Panc1 (cell line): ENCODE results near the gene ZFAND6. TPM values are rescaled to one million over a fixed set of nuclear protein-coding genes. Genes with fewer than 3 reads are reported as not detected.

ENCODE experiments used
- ATAC-seq: fragments of 200-7000 bp; cut with Tn5 transposase; 2 replicates; pipeline ENCODE4 v1.9.1; 2020; ENCODE audit warnings: mild to moderate bottlenecking, moderate library complexity
- BruUV-seq: library from RNA; stranded (reverse); fragments of 400-500 nt; replicated peaks from 2 replicates; lab custom pipeline; 2021; lab: Mats Ljungman, UMichigan
- CTCF ChIA-PET: fragments of 300-600 bp; sonication (Branson Sonifier 250); formaldehyde crosslinking; loops from one replicate; lab custom pipeline; 2022; ENCODE audit warnings: antibody characterized with exemption; lab: Charles Lee
- POLR2A ChIA-PET: fragments of 300-600 bp; sonication (Branson Sonifier 250); formaldehyde crosslinking; loops from one replicate; lab custom pipeline; 2022; ENCODE audit warnings: antibody characterized with exemption; lab: Charles Lee
- DNase-seq: peaks from one replicate; pipeline ENCODE4 v3.0.0-alpha.2; 2010; ENCODE audit warnings: low read depth, low spot score
- H3K27ac ChIP-seq: 2 replicates; pipeline ENCODE4 v1.5.1; 2011; ENCODE audit warnings: mild to moderate bottlenecking, low read length, inconsistent platforms
- H3K27me3 ChIP-seq: fragments of 200-500 bp; sonication (Bioruptor generic); 2 replicates; pipeline ENCODE4 v1.6.0; 2014; ENCODE audit warnings: low read length, inconsistent platforms; ENCODE audit not compliant: control insufficient read depth, insufficient read depth
- H3K36me3 ChIP-seq: fragments of 200-500 bp; sonication (Bioruptor generic); 2 replicates; pipeline ENCODE4 v1.5.1; 2014; ENCODE audit warnings: inconsistent platforms, mild to moderate bottlenecking, low read length, moderate library complexity; ENCODE audit not compliant: control insufficient read depth, insufficient read depth
- H3K4me1 ChIP-seq: 2 replicates; pipeline ENCODE4 v1.5.1; 2011; ENCODE audit warnings: inconsistent platforms, mild to moderate bottlenecking, low read length, moderate library complexity; ENCODE audit not compliant: control insufficient read depth, insufficient read depth
- H3K4me3 ChIP-seq, 2 experiments: 2 replicates each; pipeline ENCODE4 v1.5.1; 2011 to 2012; ENCODE audit warnings: low read depth in 2 of 2, low read length in 2 of 2, mild to moderate bottlenecking in 2 of 2, inconsistent platforms in 1 of 2, moderate library complexity in 1 of 2
- H3K9me3 ChIP-seq: fragments of 200-500 bp; sonication (Bioruptor generic); 2 replicates; pipeline ENCODE4 v1.5.1; 2014; ENCODE audit warnings: low read depth, mild to moderate bottlenecking, inconsistent platforms, low read length, moderate library complexity; ENCODE audit not compliant: control insufficient read depth, insufficient read depth
- POLR2AphosphoS5 ChIP-seq: IDR thresholded peaks from 2 replicates; pipeline ENCODE4 v1.6.1; 2012; ENCODE audit warnings: mild to moderate bottlenecking, low read depth, low read length, moderate library complexity
- SIN3A ChIP-seq: IDR thresholded peaks from 2 replicates; pipeline ENCODE4 v1.6.1; 2012; ENCODE audit warnings: low read depth, mild to moderate bottlenecking, low read length, moderate library complexity, borderline replicate concordance; ENCODE audit not compliant: insufficient read depth
- in situ Hi-C: cut with HindIII; loops from 2 replicates; pipeline ENCODE4 v1.10.0; 2016; ENCODE audit warnings: low sequenced_read_pairs, low pct_unique_long_range_greater_than_20kb
- intact Hi-C: fragments of 100-400 bp; cut with micrococcal nuclease; formaldehyde crosslinking; loops from one replicate; pipeline ENCODE4 v1.10.0; 2022; ENCODE audit not compliant: unreplicated experiment
- total RNA-seq: library from RNA; stranded (reverse); gene quantifications from one replicate; pipeline ENCODE4 v1.2.1, GENCODE V29; 2021; ENCODE audit not compliant: unreplicated experiment
- TF ChIP-seq, protein P1 (sequence below), 2 experiments: IDR thresholded peaks; 2 replicates each; pipeline ENCODE4 v1.6.1; 2011 to 2012; ENCODE audit warnings: low read depth in 2 of 2, control low read depth in 1 of 2, low read length in 1 of 2, mild to moderate bottlenecking in 1 of 2, moderate library complexity in 1 of 2; ENCODE audit not compliant: insufficient read depth in 1 of 2
- TF ChIP-seq, protein P2 (sequence below): fragments of 450-650 bp; IDR thresholded peaks from 2 replicates; pipeline ENCODE4 v1.5.1; 2017; ENCODE audit warnings: mild to moderate bottlenecking

ZFAND6 gene
- total RNA-seq, 1 experiment from 2014 or later: 73.0 TPM

GRCh38 chr15:80059786-80060355, 395 bp downstream of the ZFAND6 start:
- H3K9me3 ChIP-seq: no peaks in the 10 kb centered on the region
- peak overlapping the region; percentile 98 for H3K27ac ChIP-seq
- peak; percentile 88 for ATAC-seq
- peak overlapping the region; percentile 77 to 78 for H3K4me3 ChIP-seq
- H3K4me1 ChIP-seq: peaks cover 25% of the 10 kb centered on the region
- DNase-seq: no peak
- no peaks in the 10 kb centered on the region for H3K36me3 ChIP-seq
- peak; percentile 36 for TF ChIP-seq POLR2AphosphoS5
- TF ChIP-seq, protein P1, sequence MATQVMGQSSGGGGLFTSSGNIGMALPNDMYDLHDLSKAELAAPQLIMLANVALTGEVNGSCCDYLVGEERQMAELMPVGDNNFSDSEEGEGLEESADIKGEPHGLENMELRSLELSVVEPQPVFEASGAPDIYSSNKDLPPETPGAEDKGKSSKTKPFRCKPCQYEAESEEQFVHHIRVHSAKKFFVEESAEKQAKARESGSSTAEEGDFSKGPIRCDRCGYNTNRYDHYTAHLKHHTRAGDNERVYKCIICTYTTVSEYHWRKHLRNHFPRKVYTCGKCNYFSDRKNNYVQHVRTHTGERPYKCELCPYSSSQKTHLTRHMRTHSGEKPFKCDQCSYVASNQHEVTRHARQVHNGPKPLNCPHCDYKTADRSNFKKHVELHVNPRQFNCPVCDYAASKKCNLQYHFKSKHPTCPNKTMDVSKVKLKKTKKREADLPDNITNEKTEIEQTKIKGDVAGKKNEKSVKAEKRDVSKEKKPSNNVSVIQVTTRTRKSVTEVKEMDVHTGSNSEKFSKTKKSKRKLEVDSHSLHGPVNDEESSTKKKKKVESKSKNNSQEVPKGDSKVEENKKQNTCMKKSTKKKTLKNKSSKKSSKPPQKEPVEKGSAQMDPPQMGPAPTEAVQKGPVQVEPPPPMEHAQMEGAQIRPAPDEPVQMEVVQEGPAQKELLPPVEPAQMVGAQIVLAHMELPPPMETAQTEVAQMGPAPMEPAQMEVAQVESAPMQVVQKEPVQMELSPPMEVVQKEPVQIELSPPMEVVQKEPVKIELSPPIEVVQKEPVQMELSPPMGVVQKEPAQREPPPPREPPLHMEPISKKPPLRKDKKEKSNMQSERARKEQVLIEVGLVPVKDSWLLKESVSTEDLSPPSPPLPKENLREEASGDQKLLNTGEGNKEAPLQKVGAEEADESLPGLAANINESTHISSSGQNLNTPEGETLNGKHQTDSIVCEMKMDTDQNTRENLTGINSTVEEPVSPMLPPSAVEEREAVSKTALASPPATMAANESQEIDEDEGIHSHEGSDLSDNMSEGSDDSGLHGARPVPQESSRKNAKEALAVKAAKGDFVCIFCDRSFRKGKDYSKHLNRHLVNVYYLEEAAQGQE (IDR thresholded peaks at IDR 0.05; ENCODE audit: insufficient read depth in 1 of 2, low read depth in 2 of 2, low read length in 1 of 2): no peak
- peak; percentile 89; the same call in 1 of the 2 replicates for TF ChIP-seq SIN3A
- CTCF ChIA-PET: interaction anchor here (0.5 kb wide), 1 partner anchor 132 kb away, joined by 3 read pairs; no protein-coding TSS in a partner anchor
- POLR2A ChIA-PET: interaction anchor here (0.6 to 0.8 kb wide), 3 partner anchors 10 to 94 kb away, joined by 3 to 4 read pairs (median 3); no protein-coding TSS in a partner anchor
- in situ Hi-C loops (no loop called here), intact Hi-C loops (loop anchor here (5.0 kb wide), 1 partner anchor 112 kb away; no protein-coding TSS in a partner anchor)
- no peaks in the 10 kb centered on the region for H3K27me3 ChIP-seq
- BruUV-seq: no TSS peak

- DNase-seq: peak; percentile 39
- Histone ChIP-seq H3K4me3 (peak overlapping the region; percentile 65 to 77), H3K36me3 (no peaks in the 10 kb centered on the region), H3K27me3 (no peaks in the 10 kb centered on the region), H3K9me3 (no peaks in the 10 kb centered on the region), H3K4me1 (peaks cover 25% of the 10 kb centered on the region), H3K27ac (peak overlapping the region; percentile 98)
- no peak; the same call in 1 of the 2 replicates for ATAC-seq
- in situ Hi-C loops: no loop called here
- TF ChIP-seq, protein P2, sequence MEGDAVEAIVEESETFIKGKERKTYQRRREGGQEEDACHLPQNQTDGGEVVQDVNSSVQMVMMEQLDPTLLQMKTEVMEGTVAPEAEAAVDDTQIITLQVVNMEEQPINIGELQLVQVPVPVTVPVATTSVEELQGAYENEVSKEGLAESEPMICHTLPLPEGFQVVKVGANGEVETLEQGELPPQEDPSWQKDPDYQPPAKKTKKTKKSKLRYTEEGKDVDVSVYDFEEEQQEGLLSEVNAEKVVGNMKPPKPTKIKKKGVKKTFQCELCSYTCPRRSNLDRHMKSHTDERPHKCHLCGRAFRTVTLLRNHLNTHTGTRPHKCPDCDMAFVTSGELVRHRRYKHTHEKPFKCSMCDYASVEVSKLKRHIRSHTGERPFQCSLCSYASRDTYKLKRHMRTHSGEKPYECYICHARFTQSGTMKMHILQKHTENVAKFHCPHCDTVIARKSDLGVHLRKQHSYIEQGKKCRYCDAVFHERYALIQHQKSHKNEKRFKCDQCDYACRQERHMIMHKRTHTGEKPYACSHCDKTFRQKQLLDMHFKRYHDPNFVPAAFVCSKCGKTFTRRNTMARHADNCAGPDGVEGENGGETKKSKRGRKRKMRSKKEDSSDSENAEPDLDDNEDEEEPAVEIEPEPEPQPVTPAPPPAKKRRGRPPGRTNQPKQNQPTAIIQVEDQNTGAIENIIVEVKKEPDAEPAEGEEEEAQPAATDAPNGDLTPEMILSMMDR: peak; percentile 64
- TF ChIP-seq SIN3A: no peak
- ChIA-PET CTCF (no interaction called here), POLR2A (interaction anchor here (0.7 to 0.8 kb wide), 2 partner anchors 10 to 93 kb away, joined by 3 to 4 read pairs; no protein-coding TSS in a partner anchor)
- intact Hi-C loops: loop anchor here (5.0 kb wide), 1 partner anchor 112 kb away; no protein-coding TSS in a partner anchor
- BruUV-seq: no TSS peak
These were observed 1.0 kb downstream of the ZFAND6 start for GRCh38 chr15:80060356-80061006.
